ENCODE results near the gene CENPN. TPM values are rescaled to one million over a fixed set of nuclear protein-coding genes. Genes with fewer than 3 reads are reported as not detected.

The CENPN gene
- total RNA-seq, 6 experiments from 2014 or later, result 32.3 to 52.3 (median 50.8) TPM

DNA sequence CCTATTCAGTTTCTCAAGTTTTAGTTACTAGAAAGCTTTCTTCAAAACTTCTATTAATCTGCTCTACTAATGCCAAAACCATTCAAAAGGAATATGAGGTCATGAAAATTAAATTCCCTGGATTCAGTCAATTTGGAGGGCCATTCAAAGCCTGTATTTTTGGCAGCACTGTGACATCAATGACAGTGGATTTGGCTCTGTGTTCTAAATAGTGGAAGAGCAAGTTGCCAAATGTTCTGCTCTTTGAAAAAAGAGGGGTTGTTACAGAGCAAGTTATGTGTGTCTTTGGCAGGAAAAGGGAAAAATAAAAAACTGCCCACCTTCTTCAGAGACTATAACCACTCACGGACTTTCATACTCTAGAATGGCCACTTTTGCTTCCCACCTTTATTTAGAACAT lies 73.2 kb downstream of the CENPN start:
- Mint-ChIP-seq H3K27ac (no peak overlapping the region), H3K4me1 (ENCODE audit: low read depth) (peaks cover 5% of the 10 kb centered on the region; the same call in 1 of the 2 replicates), H3K36me3 (ENCODE audit: low read depth) (no peaks in the 10 kb centered on the region), H3K27me3 (ENCODE audit: insufficient read depth) (no peaks in the 10 kb centered on the region; the same call in 1 of the 2 replicates), H3K4me3 (no peak overlapping the region), H3K9me3 (no peaks in the 10 kb centered on the region)
- TF ChIP-seq, protein P1, sequence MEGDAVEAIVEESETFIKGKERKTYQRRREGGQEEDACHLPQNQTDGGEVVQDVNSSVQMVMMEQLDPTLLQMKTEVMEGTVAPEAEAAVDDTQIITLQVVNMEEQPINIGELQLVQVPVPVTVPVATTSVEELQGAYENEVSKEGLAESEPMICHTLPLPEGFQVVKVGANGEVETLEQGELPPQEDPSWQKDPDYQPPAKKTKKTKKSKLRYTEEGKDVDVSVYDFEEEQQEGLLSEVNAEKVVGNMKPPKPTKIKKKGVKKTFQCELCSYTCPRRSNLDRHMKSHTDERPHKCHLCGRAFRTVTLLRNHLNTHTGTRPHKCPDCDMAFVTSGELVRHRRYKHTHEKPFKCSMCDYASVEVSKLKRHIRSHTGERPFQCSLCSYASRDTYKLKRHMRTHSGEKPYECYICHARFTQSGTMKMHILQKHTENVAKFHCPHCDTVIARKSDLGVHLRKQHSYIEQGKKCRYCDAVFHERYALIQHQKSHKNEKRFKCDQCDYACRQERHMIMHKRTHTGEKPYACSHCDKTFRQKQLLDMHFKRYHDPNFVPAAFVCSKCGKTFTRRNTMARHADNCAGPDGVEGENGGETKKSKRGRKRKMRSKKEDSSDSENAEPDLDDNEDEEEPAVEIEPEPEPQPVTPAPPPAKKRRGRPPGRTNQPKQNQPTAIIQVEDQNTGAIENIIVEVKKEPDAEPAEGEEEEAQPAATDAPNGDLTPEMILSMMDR (IDR thresholded peaks at IDR 0.05), result no peak
- DNase-seq, result no peak

DNA sequence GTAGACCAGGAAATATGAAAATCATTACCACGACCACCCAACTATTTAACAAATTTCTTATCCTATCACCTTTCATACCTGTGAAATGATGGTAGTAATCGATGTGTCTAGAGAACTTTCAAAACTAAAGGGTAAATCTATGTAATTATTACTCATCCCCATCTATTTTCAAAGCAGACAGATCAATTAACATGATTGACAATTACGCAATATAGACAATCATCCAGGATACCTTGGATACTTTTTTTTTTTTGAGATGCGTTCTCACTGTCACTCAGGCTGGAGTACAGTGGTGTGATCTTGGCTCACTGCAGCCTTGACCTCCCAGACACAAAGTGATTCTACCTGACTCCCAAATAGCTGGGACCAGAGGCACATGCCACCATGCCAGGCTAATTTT lies 74.0 kb downstream of the CENPN start:
- peaks cover 5% of the 10 kb centered on the region; the same call in 1 of the 2 replicates for H3K4me1 Mint-ChIP-seq (ENCODE audit: low read depth)
- no peaks in the 10 kb centered on the region for H3K36me3 Mint-ChIP-seq (ENCODE audit: low read depth)
- no peaks in the 10 kb centered on the region for H3K9me3 Mint-ChIP-seq
- no peak for DNase-seq
- TF ChIP-seq, protein P1 (IDR thresholded peaks at IDR 0.05), result no peak
- H3K27me3 Mint-ChIP-seq (ENCODE audit: insufficient read depth), result no peaks in the 10 kb centered on the region; the same call in 1 of the 2 replicates
- no peak overlapping the region for H3K27ac Mint-ChIP-seq
- no peak overlapping the region for H3K4me3 Mint-ChIP-seq

Other genes with a start within 250 kb of the CENPN start
- gene CDYL2, start 202.6 kb upstream of the CENPN start, total RNA-seq (2021; fragmentation: NEBNext Ultra II Directional; extraction: Animal tissue kit (Norgen Biotek cat#: 25700)), result 10 to 100 TPM; 15.4 to 22.5 (median 20.6) TPM
- 10 to 100 TPM; 64.7 to 82.7 (median 74.8) TPM for gene CMC2, start 329 bp upstream of the CENPN start, total RNA-seq (2021; fragmentation: NEBNext Ultra II Directional; extraction: Animal tissue kit (Norgen Biotek cat#: 25700))
- 10 to 100 TPM; 24.3 to 35.6 (median 29.7) TPM for gene ATMIN, start 28.6 kb downstream of the CENPN start, total RNA-seq (2021; fragmentation: NEBNext Ultra II Directional; extraction: Animal tissue kit (Norgen Biotek cat#: 25700))
- gene C16orf46, start 70.0 kb downstream of the CENPN start, total RNA-seq (2021; fragmentation: NEBNext Ultra II Directional; extraction: Animal tissue kit (Norgen Biotek cat#: 25700)), result 1 to 10 TPM in 1 of 6 experiments, under 1 TPM in 5; 0.23 to 1.2 (median 0.35) TPM
- 10 to 100 TPM; 23.6 to 36.1 (median 31.3) TPM for gene GCSH, start 89.2 kb downstream of the CENPN start, total RNA-seq (2021; fragmentation: NEBNext Ultra II Directional; extraction: Animal tissue kit (Norgen Biotek cat#: 25700))
- not detected for gene BCO1, start 231.5 kb downstream of the CENPN start, total RNA-seq (2021; fragmentation: NEBNext Ultra II Directional; extraction: Animal tissue kit (Norgen Biotek cat#: 25700))

Measured in HFFc6 (cell line).